HG03066 (cell line): ENCODE results near the gene FABP3.

Source experiments
- ATAC-seq: cut with Tn5 transposase; IDR thresholded peaks from one replicate; pipeline ENCODE4 v1.9.1; 2021; ENCODE audit warnings: low read depth; ENCODE audit not compliant: unreplicated experiment

FABP3 gene

DNA sequence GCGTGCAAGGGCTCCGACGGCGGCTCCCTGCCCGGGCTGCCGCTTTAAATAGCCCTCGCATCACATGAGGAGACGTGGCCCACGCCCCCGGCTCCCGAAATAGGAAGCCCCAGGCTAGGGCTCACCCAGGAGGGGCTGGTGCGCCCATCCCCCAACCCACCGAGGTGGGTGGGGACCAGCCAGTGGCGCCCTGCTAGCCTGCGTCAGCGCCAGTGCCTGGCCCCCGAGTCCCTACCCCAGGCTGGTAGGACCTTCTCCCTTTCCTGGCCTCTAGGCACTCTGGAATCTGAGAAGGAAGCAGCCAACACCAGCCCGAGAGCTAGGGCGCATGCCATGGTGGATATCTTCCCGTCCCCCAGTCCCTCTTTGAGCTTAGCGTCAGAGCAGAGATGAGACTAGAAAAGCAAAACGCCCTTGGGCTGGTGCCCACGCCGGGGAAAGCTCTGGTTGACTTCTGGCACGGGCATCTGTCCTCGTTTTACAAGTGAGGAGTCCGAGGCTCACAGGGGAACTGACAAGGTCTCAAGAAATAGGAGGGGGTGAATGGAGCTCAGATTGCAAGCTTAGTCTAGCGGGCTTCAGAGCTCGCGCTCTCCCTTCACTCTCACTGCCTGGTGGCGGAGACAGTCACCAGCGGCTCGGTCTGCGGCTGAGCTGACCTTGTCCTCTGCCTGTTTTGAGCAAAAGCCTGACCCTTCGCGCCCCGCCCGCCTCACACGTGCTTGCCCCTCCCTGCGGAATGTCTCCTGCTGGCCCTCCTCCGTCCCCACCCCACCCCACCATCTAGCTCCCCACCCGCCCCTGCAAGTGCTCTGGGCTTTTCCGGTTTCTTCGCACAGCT, at the start of gene FABP3:
Gene FABP3 (minus strand): TSS at position 21 of the 841 bp plus-strand sequence. CDS start 62 bp downstream, outside the sequence.
- no peak for ATAC-seq

- no peak for ATAC-seq
Measured at GRCh38 chr1:31421371-31422040, 48.6 kb upstream of the FABP3 start.

DNA sequence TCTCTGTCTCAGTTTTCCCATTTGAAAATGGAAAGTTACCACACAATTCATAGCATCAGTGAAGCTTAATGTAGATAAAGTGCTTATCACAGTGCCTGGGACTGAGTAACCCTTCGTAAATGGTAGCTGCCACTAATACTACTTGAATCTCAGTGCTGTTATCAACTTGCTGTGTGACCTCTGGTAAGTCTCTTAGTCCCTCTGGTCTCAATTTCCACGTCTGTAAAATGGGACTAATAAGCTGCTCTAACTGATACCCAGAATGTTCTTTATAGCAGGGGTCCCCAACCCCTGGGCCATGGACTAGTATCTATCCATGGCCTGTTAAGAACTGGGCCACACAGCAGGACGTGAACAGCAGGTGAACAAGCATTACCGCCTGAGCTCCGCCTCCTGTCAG, 47.8 kb upstream of the FABP3 start:
- no peak for ATAC-seq

DNA sequence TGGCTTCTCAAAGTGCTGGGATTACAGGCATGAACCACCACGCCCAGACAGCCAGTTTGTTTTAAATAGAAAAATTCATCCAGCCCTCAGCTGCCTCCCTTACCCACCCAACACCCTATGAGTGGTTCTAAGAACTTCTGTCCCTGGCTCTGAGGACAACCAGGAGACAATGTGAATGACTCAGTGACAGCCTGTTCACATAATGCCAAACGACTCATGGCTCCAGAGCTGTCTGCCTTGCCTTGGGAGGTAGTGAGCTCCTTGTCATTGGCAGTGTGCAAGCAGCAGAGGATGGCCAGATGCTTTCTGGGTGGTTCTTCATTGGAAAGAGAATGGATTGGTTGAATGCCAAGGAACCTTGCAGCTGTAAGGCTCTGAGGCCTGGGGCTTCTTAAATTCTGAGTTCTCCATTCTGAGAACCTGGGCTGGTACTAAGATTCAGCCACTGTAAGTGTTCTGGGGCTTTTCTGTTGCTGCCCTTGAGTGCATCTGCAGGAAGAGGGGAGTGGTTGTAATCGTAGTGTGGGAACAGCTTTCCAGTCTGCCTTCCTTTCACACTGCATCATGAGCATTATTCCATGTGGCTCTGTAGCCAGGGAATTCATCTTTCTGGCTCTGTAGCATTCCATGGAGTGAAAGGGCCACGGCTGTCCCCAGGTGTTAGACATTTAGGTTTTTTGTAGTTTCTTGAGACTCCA, 45.9 kb upstream of the FABP3 start:
- ATAC-seq = no peak

DNA sequence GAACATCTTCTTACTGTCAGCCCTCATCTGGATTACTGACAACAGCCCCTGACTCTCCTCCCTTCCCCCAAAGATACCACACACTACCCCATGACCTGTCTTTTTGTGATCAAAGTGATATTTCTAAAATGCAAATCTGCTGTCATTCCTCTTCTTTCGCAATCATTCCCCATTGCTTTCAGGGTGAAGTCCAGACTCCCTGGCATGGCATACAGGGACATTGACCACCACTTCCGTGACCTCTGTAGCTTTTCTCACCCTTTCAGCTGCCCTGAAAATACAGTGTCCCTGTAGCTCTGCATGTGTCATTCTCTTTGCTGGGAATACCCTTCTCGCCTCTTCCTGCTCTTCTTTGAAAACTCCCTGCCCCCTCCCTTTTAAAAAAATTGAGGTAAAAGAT, 44.3 kb upstream of the FABP3 start:
- ATAC-seq = no peak

GRCh38 chr1:31416101-31416736, 43.3 kb upstream of the FABP3 start:
- no peak for ATAC-seq

- ATAC-seq = no peak
Measured at GRCh38 chr1:31415658-31416057, 42.8 kb upstream of the FABP3 start.

DNA sequence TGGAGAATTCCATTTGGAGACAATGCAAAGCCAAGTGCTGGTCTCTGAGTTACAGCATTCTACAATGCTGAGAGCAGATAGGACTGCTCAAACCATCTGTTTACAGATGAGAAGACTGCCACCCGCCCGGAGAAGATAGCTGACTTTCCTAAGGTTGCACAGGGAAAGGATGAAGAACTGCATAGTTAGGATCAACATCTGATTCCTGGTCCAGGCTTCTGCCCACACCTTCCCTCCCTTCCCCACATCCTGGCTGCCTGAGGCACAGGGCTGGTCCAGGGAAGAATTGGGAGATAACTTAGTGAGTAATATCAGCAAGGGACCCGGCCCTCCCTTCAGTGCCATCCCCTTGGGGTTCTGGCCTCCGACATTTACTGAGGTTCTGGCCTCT, 42.1 kb upstream of the FABP3 start:
- no peak for ATAC-seq

GRCh38 chr1:31413405-31414001, 40.6 kb upstream of the FABP3 start:
- no peak for ATAC-seq

GRCh38 chr1:31412732-31413404, 40.0 kb upstream of the FABP3 start, which contains the start of gene SERINC2:
SERINC2 (plus strand) TSS chr1:31413213; CDS start chr1:31413266, 53 bp downstream.
- no peak for ATAC-seq

DNA sequence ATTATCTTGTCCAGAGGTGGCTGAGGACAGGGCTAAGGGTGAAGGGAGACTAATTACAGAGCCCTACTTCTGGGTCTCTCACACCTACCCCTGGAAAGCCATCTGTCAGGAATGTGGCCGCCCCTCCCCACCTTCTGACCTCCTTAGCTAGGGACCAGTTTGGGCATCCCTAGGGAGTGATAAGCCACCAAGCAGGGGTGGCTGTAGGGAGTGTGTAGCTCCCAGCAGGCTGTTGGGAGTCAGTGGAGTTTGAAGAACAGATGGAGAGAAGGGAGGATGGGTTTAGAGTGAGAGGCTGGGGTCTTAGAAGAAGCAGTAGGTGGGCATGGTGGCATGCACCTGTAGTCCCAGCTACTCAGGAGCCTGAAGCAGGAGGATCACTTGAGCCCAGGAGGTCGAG, 39.3 kb upstream of the FABP3 start:
- no peak for ATAC-seq

DNA sequence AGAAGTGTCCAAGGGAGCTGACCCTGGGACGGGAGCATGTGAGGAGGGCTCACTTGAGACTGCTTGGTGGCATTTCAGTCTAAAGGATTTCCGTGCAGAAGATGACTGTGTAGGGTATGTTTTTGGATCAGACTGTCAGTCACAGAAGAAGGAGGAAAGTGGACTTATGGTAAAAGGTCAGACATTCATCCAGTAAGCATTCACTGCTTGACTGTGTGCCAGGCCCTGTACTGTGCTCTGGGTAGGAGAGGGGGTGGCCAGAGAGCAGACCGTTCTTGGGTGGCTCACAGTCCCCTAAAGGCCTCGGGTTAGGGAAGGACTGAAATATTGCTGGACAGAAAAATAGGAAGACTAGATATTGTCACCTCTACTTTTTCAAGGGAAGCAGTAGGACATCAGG, 38.0 kb upstream of the FABP3 start:
- no peak for ATAC-seq

GRCh38 chr1:31409946-31410858, 37.3 kb upstream of the FABP3 start:
- no peak for ATAC-seq

GRCh38 chr1:31408788-31409318, 36.0 kb upstream of the FABP3 start:
- ATAC-seq = no peak

GRCh38 chr1:31407029-31407626, 34.3 kb upstream of the FABP3 start:
- no peak for ATAC-seq

DNA sequence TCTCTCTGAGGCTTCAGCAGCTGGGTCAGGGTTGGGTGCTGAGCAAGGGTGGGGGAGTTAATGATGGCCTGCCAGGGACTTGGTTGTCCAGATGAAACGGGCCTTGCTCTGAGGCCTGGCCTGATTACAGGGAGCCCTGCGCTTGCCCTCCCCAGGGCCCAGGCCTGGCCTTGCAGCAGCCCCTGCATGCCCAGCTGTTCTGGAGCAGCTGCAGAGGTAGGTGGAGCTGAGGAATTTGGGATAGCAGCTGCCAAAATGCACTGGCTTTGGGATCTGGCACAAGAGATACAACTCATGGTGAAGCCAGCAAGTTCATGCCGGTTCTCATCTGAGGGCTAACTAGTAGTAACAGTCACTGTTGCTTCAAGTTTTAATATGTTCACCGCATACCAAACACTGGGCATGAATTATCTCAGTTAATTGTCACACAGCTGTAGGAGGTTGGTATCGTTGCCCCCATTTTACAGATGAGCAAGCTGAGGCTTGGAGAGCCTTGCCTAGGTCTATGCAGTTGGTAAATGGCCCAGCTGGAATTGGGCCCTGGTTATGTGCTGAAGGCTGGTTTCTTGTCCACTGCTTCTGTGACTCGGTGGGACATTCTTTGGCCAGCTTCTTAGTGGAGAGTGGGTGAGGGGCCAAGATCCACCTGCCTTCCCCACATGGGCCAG, 32.8 kb upstream of the FABP3 start:
- no peak for ATAC-seq

- no peak for ATAC-seq
Measured at GRCh38 chr1:31401241-31401640, 28.4 kb upstream of the FABP3 start.

GRCh38 chr1:31400393-31400792, 27.5 kb upstream of the FABP3 start:
- no peak for ATAC-seq
